Nephron progenitor cell (in vitro differentiated cells): Measurements from ENCODE around the gene FOXP3.

Experiments used
- DNase-seq: peaks from one replicate; pipeline ENCODE4 v3.0.0; 2021
- H3K27ac Mint-ChIP-seq: 2 replicates; pipeline ENCODE4 v1.8.0; 2021; ENCODE audit warnings: mild to moderate bottlenecking, moderate library complexity, mixed read lengths
- H3K27me3 Mint-ChIP-seq: 2 replicates; pipeline ENCODE4 v1.8.0; 2021; ENCODE audit warnings: mild to moderate bottlenecking, low read depth, mixed read lengths; ENCODE audit not compliant: poor library complexity
- H3K36me3 Mint-ChIP-seq: 2 replicates; pipeline ENCODE4 v1.8.0; 2021; ENCODE audit warnings: low read depth, mixed read lengths
- H3K4me1 Mint-ChIP-seq: 2 replicates; pipeline ENCODE4 v1.8.0; 2021; ENCODE audit warnings: mixed read lengths
- H3K4me3 Mint-ChIP-seq: 2 replicates; pipeline ENCODE4 v1.8.0; 2021; ENCODE audit warnings: mild to moderate bottlenecking, moderate library complexity, mixed read lengths
- H3K9me3 Mint-ChIP-seq: 2 replicates; pipeline ENCODE4 v1.8.0; 2021; ENCODE audit warnings: mild to moderate bottlenecking, moderate library complexity, mixed read lengths
- TF ChIP-seq, protein P1 (sequence below): fragments of 200-600 bp; sonication (generic); IDR thresholded peaks from 2 replicates; pipeline ENCODE4 v1.5.0; 2021; ENCODE audit warnings: antibody characterized with exemption

The FOXP3 gene

DNA sequence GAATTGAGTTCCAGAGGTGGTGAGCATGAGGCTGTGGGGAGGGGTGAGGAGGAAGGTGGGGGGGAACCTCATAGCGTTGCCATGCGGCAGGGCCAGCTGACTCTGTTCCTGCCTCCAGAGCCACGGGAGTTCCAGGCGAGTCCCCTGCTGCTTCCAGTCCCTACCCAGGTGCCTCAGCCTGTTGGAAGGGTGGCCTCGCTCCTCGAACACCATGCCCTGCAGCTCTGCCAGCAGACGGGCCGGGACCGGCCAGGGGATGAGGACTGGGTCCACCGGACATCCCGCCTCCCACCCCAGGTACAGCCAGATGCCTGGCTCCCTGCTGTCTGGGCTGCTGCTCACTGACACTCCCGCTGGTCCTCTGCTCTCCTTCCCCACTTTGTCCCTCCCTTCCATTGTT is 21.3 kb downstream of the FOXP3 start:
- Mint-ChIP-seq H3K9me3 (peaks cover 59% of the 10 kb centered on the region), H3K27me3 (no peaks in the 10 kb centered on the region), H3K36me3 (peaks cover 12% of the 10 kb centered on the region), H3K4me1 (no peaks in the 10 kb centered on the region), H3K4me3 (no peak overlapping the region), H3K27ac (no peak overlapping the region)
- no peak for DNase-seq
- TF ChIP-seq, protein P1, sequence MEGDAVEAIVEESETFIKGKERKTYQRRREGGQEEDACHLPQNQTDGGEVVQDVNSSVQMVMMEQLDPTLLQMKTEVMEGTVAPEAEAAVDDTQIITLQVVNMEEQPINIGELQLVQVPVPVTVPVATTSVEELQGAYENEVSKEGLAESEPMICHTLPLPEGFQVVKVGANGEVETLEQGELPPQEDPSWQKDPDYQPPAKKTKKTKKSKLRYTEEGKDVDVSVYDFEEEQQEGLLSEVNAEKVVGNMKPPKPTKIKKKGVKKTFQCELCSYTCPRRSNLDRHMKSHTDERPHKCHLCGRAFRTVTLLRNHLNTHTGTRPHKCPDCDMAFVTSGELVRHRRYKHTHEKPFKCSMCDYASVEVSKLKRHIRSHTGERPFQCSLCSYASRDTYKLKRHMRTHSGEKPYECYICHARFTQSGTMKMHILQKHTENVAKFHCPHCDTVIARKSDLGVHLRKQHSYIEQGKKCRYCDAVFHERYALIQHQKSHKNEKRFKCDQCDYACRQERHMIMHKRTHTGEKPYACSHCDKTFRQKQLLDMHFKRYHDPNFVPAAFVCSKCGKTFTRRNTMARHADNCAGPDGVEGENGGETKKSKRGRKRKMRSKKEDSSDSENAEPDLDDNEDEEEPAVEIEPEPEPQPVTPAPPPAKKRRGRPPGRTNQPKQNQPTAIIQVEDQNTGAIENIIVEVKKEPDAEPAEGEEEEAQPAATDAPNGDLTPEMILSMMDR: no peak

DNA sequence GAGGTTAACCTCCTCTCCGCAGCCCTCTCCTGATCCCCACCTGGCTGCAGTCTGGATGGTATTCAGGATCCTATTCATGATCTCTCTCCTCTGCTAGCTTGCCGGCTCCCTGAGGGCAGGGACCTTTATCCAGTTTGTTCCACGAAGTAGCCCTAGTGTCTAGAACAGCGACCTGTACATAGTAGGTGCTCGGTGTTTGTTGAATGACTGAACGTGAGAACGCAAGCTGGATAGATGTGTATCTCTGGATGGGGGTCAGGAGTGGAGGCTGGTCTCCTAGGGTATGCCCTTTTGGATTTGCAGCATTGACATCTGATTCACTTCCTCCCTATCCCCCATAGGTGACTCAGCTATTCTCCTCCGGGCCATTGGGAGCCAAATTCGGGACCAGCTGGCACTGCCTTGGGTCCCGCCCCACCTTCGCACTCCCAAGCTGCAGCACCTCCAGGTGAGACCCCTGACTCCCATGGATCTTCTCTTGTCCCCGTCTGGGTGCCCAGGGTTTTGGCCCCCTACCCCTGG is 21.9 kb downstream of the FOXP3 start:
- Mint-ChIP-seq H3K4me3 (no peak overlapping the region), H3K27ac (no peak overlapping the region)

DNA sequence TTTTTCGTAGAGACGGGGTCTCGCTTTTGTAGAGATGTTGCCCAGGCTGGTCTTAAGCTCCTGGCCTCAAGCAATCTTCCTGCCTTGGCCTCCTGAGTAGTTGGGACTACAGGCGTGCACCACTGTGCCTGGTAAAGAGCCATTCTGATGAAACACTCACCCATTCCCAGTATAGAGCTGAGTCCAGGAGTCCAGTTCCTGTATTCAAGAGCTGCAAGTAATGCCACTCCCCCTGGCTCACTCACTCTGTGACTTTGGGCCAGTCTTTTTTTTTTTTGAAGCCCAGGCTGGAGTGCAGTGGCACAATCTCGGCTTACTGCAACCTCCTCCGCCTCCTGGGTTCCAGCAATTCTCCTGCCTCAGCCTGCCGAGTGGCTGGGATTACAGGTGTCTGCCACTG is 25.8 kb downstream of the FOXP3 start:
- H3K27ac Mint-ChIP-seq: no peak overlapping the region
- H3K9me3 Mint-ChIP-seq: peaks cover 57% of the 10 kb centered on the region
- H3K27me3 Mint-ChIP-seq: peaks cover 4% of the 10 kb centered on the region
- peaks cover 13% of the 10 kb centered on the region for H3K36me3 Mint-ChIP-seq
- TF ChIP-seq, protein P1: no peak
- no peak overlapping the region for H3K4me3 Mint-ChIP-seq
- DNase-seq: no peak
- H3K4me1 Mint-ChIP-seq: peaks cover 17% of the 10 kb centered on the region

More for the DNA sequence above, 21.9 kb downstream of the FOXP3 start:
- no peak for DNase-seq
- H3K9me3 Mint-ChIP-seq: peaks cover 57% of the 10 kb centered on the region
- no peaks in the 10 kb centered on the region for H3K27me3 Mint-ChIP-seq
- TF ChIP-seq, protein P1: no peak
- peaks cover 12% of the 10 kb centered on the region for H3K36me3 Mint-ChIP-seq
- no peaks in the 10 kb centered on the region for H3K4me1 Mint-ChIP-seq

DNA sequence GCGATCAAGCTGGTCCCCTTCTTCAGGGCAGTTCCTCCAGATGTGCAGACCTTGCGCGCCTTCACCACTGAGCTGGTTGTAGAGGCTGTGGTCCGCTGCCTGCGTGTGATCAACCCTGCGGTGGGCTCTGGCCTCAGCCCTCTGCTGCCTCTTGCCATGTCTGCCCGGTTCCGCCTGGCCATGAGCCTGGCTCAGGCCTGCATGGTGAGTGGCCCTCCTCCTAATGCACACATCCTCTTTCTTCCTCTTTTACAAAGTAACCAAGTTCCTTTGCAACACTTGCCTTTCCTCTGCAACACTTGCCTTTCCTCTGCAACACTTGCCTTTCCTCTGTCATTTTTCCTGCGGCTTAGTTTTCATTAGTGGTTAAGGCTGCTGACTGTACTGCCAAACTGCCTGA is 27.4 kb downstream of the FOXP3 start:
- Mint-ChIP-seq H3K27ac (no peak overlapping the region), H3K4me3 (peak overlapping the region; percentile 72), H3K4me1 (peaks cover 17% of the 10 kb centered on the region), H3K9me3 (peaks cover 59% of the 10 kb centered on the region), H3K36me3 (peaks cover 9% of the 10 kb centered on the region), H3K27me3 (peaks cover 6% of the 10 kb centered on the region)
- no peak for DNase-seq
- TF ChIP-seq, protein P1: no peak

DNA sequence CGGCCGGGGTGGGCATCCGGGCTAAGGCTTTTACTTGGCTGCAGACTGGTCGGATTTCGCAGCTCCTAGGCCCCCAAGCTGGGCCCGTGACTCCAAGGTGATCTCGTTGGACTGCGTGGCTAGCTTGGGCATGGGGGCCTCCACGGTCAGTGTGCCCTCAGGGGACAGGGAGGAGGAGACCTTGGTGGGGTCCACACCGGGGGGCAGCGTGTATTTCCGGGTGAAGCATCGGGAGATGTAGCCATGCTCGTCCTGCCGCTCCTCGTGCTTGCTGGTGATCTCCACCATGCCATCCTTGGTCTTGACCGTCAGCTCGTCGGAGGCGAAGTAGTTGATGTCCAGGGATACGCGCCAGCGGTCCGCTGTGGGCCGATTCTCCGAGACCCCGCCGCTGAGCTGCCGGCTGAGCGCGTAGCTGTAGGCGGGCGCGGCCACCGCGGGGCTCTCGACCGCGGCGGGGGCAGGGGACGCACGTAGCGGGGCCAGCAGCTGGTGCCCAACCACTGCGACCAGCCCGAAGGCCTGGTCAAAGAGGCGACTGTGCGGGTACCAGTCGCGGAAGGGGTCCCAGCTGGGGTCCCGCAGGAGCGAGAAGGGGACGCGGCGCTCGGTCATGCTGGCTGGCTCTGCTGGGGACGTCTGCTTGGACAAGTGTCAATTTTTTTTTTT is 30.5 kb downstream of the FOXP3 start:
- Mint-ChIP-seq H3K27ac (no peak overlapping the region), H3K27me3 (peaks cover 14% of the 10 kb centered on the region), H3K4me3 (no peak overlapping the region), H3K36me3 (peaks cover 5% of the 10 kb centered on the region), H3K9me3 (peaks cover 58% of the 10 kb centered on the region), H3K4me1 (peaks cover 17% of the 10 kb centered on the region)
- TF ChIP-seq, protein P1: no peak
- DNase-seq: no peak

DNA sequence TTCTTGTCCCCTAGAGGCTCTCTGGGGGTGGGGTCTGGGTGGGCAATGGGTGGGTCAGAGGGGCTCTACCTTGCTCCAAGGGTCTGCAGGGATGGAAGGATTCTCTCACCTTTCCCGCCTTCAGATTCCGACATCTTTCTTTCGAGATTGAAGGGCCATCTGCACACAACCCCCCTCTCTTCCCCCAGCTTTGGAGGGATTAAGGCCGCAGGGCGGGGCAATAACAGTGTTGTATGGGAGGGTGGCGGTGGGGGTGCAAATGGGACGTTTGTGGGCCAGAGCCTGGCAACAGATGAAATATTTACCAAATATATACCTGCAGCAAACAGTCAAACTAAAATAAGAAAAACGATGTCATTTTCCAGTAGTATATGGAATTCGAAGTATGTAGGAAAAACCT is 31.3 kb downstream of the FOXP3 start, which contains the start of gene CACNA1F:
TSS of gene CACNA1F (minus strand) at position 165 of the 400 bp plus-strand sequence. CDS start at position 134, 31 bp downstream.
- Mint-ChIP-seq H3K27me3 (peaks cover 14% of the 10 kb centered on the region), H3K9me3 (peaks cover 62% of the 10 kb centered on the region), H3K36me3 (peaks cover 5% of the 10 kb centered on the region), H3K4me3 (peak within 1 kb of the TSS; percentile 27), H3K27ac (no peak within 1 kb of the TSS), H3K4me1 (peaks cover 17% of the 10 kb centered on the region)
- TF ChIP-seq, protein P1: no peak
- no peak for DNase-seq
